ENCODE results near the gene ZFPM1. TPM values are rescaled to one million over a fixed set of nuclear protein-coding genes. Genes with fewer than 3 reads are reported as not detected.

The ZFPM1 gene
- total RNA-seq, 4 donors from 2014 or later = 0.31 to 0.71 (median 0.56) TPM

DNA sequence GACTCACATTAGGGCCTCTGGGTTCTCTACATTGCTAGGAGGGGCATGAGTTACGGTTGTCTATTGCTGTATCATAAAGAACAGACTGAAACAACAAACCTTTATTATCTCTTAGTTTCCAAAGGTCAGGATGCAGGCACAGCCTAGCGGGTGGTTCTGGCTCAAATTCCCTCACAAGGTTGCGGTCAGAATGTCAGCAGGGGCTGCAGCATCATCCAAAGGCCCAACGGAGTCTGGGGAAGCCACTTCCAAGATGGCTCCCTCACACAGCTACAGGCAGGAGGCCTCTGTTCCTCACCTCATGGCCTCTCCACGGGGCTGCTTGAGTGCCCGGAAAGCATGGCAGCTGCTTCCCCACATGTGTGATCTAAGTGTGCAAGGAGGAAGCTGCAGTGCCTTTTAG lies 29.6 kb upstream of the ZFPM1 start:
- peaks cover 0 to 3% of the 10 kb centered on the region in 2 donors for H3K4me1 ChIP-seq
- no peak overlapping the region for H3K27ac ChIP-seq
- ATAC-seq = no peak
- no peaks in the 10 kb centered on the region for H3K36me3 ChIP-seq
- in situ Hi-C loops (cut with MboI; ENCODE audit: low sequenced_read_pairs in 4 of 4) (loop anchor here in 2 of 4 donors (25.0 kb wide), 1 partner anchor 236 kb away; no protein-coding TSS in a partner anchor), intact Hi-C loops (cut with DNase I; ENCODE audit: low total_unique reads) (no loop called here)
- no peaks in the 10 kb centered on the region for H3K9me3 ChIP-seq
- TF ChIP-seq, protein P1, sequence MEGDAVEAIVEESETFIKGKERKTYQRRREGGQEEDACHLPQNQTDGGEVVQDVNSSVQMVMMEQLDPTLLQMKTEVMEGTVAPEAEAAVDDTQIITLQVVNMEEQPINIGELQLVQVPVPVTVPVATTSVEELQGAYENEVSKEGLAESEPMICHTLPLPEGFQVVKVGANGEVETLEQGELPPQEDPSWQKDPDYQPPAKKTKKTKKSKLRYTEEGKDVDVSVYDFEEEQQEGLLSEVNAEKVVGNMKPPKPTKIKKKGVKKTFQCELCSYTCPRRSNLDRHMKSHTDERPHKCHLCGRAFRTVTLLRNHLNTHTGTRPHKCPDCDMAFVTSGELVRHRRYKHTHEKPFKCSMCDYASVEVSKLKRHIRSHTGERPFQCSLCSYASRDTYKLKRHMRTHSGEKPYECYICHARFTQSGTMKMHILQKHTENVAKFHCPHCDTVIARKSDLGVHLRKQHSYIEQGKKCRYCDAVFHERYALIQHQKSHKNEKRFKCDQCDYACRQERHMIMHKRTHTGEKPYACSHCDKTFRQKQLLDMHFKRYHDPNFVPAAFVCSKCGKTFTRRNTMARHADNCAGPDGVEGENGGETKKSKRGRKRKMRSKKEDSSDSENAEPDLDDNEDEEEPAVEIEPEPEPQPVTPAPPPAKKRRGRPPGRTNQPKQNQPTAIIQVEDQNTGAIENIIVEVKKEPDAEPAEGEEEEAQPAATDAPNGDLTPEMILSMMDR (IDR thresholded peaks at IDR 0.05 in 4 of 5, conservative IDR thresholded peaks at IDR 0.05 in 1 of 5) = no peak
- TF ChIP-seq POLR2A (IDR thresholded peaks at IDR 0.05) = no peak
- no peak overlapping the region for H3K4me3 ChIP-seq
- no peak for DNase-seq
- peaks cover 0 to 3% (median 0%) of the 10 kb centered on the region in 3 donors for H3K27me3 ChIP-seq

DNA sequence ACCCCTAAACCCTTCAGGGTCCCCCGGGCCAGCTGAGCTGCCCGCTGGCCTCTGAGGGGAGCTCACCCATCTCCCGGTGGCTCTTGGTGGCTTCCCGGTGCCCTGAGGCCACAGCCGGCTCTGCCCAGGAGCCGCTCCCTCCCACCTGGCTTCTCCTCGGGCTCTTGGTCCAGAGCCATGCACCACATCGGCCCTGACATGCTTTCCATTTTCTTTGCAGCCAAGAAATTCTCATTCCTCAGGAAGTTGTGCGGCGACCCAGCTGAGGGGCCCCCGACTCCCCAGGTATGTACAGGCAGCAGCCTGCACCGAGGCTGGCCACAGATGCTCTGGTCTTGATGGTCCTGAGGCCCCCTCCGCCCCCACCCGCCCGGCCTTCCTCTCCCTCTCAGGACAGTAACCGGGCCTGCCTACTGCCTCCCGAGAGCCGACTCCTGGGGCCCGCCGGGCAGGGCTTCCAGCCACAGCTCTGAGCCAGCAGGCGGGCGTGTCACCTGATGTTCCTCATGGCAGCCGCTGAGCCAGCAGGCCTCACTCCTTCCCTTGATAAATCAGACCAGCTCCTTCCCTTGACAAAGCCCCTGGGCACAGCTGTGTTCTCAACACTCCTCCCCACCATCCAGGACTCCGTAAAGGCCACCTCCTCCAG lies 28.4 kb upstream of the ZFPM1 start:
- Histone ChIP-seq H3K27me3 (peaks cover 4 to 11% (median 8%) of the 10 kb centered on the region in 3 donors), H3K4me3 (no peak overlapping the region), H3K9me3 (no peaks in the 10 kb centered on the region), H3K27ac (no peak overlapping the region), H3K4me1 (peaks cover 0 to 3% of the 10 kb centered on the region in 2 donors), H3K36me3 (no peaks in the 10 kb centered on the region)
- intact Hi-C loops (cut with DNase I; ENCODE audit: low total_unique reads) (no loop called here), in situ Hi-C loops (cut with MboI; ENCODE audit: low sequenced_read_pairs in 4 of 4) (loop anchor here in 3 of 4 donors (25.0 kb wide), 2 partner anchors 138 to 237 kb away; partner anchors contain the start of gene ZC3H18 (in 1 of the 3))
- ATAC-seq = no peak
- DNase-seq = no peak
- TF ChIP-seq POLR2A (IDR thresholded peaks at IDR 0.05) = no peak
- TF ChIP-seq, protein P1 (IDR thresholded peaks at IDR 0.05 in 4 of 5, conservative IDR thresholded peaks at IDR 0.05 in 1 of 5) = no peak

DNA sequence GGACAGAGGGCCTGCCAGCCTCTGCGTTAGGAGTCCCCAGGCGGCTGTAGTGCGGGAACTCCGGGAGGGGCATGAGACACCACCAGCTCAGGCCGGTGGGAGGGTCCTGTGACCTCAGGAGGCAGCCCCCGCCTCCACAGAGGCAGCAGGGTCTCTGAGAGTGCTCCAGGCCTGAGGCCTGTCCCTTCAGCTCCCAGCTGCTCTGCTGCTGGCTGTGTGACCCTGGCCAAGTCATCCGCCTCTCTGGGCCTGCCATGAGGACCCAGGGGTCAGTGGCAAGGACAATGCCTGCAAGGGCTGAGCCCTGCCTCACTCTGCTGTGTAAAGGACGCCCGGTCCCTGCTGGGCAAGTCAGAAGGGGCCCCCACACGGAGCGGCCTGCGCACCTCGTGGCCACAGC lies 27.1 kb upstream of the ZFPM1 start:
- no peak for DNase-seq
- in situ Hi-C loops (cut with MboI; ENCODE audit: low sequenced_read_pairs in 4 of 4) = loop anchor here in 1 of 4 donors (25.0 kb wide), 1 partner anchor 136 kb away; the partner anchor contains the start of gene ZC3H18
- H3K4me3 ChIP-seq = no peak overlapping the region
- peaks cover 14 to 21% (median 20%) of the 10 kb centered on the region in 3 donors for H3K27me3 ChIP-seq
- TF ChIP-seq, protein P1 (IDR thresholded peaks at IDR 0.05 in 4 of 5, conservative IDR thresholded peaks at IDR 0.05 in 1 of 5) = no peak
- no peak for TF ChIP-seq POLR2A (IDR thresholded peaks at IDR 0.05)
- no peaks in the 10 kb centered on the region for H3K9me3 ChIP-seq
- no peak overlapping the region for H3K27ac ChIP-seq
- peaks cover 0 to 6% of the 10 kb centered on the region in 2 donors for H3K4me1 ChIP-seq
- ATAC-seq = no peak
- no peaks in the 10 kb centered on the region for H3K36me3 ChIP-seq
- intact Hi-C loops (cut with DNase I; ENCODE audit: low total_unique reads) = no loop called here

DNA sequence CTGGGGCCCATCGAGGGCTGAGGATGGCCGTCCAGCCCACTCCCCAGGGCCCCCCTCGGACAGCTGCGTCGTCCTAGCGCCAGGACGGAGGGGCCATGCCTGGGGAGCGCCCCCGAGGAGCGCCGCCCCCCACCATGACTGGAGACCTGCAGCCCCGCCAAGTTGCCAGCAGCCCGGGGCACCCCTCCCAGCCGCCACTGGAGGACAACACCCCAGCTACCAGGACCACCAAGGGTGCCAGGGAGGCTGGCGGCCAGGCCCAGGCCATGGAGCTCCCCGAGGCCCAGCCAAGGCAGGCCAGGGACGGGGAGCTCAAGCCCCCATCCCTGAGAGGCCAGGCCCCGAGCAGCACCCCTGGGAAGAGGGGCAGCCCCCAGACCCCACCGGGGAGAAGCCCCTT lies 25.7 kb upstream of the ZFPM1 start:
- no peaks in the 10 kb centered on the region for H3K36me3 ChIP-seq
- intact Hi-C loops (cut with DNase I; ENCODE audit: low total_unique reads) = no loop called here
- H3K4me3 ChIP-seq = no peak overlapping the region
- no peak overlapping the region for H3K27ac ChIP-seq
- H3K9me3 ChIP-seq = no peaks in the 10 kb centered on the region
- ATAC-seq = no peak
- no peak for DNase-seq
- peaks cover 0 to 11% of the 10 kb centered on the region in 2 donors for H3K4me1 ChIP-seq
- TF ChIP-seq, protein P1 (IDR thresholded peaks at IDR 0.05 in 4 of 5, conservative IDR thresholded peaks at IDR 0.05 in 1 of 5) = no peak
- TF ChIP-seq POLR2A (IDR thresholded peaks at IDR 0.05) = no peak
- in situ Hi-C loops (cut with MboI; ENCODE audit: low sequenced_read_pairs in 4 of 4) = loop anchor here in 1 of 4 donors (25.0 kb wide), 1 partner anchor 135 kb away; the partner anchor contains the start of gene ZC3H18
- peaks cover 23 to 35% (median 31%) of the 10 kb centered on the region in 3 donors for H3K27me3 ChIP-seq
